Measurements from ENCODE around the gene FBXW8.

- TF ChIP-seq CTCF (IDR thresholded peaks at IDR 0.05; ENCODE audit: low read length) = no peak
- no peak for TF ChIP-seq EZH2phosphoT487 (IDR thresholded peaks at IDR 0.05; ENCODE audit: low read length)
- TF ChIP-seq EZH2 (optimal IDR thresholded peaks at IDR 0.05; ENCODE audit: low read depth, low read length) = no peak
Observed at GRCh38 chr12:117044790-117045159, 134.0 kb downstream of the FBXW8 start.

All from MM.1S (cell line).